ENCODE results near the gene FCN1.
A peak's percentile ranks its signal among the peaks of the same experiment; 100 is the strongest.

Gene FCN1

DNA sequence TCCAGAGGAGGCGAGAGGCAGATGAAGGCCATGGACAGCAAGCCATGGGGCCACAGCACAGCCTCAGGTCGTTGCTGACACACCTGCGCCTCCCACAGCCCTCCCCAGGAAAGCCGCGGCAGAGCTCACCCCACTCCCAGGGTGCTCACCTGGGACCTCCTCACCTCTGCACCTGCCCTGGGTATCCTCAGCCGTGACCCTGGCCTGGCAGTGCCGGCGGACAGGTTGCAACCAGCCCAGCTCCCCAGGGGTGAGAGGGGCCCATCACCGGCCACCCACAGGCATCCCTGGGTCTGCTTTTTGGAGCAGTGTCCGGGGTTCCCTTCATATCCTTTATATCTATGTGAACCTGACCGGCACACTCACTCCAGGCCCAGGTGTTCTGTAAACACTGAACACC is 30.4 kb upstream of the FCN1 start:
- Histone ChIP-seq H3K4me3 (ENCODE audit: low read depth, low read length) (no peak overlapping the region), H3K9me3 (no peaks in the 10 kb centered on the region), H3K4me1 (peaks cover 14% of the 10 kb centered on the region), H3K27me3 (no peaks in the 10 kb centered on the region), H3K36me3 (no peaks in the 10 kb centered on the region)
- TF ChIP-seq, protein P1, sequence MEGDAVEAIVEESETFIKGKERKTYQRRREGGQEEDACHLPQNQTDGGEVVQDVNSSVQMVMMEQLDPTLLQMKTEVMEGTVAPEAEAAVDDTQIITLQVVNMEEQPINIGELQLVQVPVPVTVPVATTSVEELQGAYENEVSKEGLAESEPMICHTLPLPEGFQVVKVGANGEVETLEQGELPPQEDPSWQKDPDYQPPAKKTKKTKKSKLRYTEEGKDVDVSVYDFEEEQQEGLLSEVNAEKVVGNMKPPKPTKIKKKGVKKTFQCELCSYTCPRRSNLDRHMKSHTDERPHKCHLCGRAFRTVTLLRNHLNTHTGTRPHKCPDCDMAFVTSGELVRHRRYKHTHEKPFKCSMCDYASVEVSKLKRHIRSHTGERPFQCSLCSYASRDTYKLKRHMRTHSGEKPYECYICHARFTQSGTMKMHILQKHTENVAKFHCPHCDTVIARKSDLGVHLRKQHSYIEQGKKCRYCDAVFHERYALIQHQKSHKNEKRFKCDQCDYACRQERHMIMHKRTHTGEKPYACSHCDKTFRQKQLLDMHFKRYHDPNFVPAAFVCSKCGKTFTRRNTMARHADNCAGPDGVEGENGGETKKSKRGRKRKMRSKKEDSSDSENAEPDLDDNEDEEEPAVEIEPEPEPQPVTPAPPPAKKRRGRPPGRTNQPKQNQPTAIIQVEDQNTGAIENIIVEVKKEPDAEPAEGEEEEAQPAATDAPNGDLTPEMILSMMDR (IDR thresholded peaks at IDR 0.05; ENCODE audit: low read depth, low read length), result no peak
- no peak for DNase-seq

DNA sequence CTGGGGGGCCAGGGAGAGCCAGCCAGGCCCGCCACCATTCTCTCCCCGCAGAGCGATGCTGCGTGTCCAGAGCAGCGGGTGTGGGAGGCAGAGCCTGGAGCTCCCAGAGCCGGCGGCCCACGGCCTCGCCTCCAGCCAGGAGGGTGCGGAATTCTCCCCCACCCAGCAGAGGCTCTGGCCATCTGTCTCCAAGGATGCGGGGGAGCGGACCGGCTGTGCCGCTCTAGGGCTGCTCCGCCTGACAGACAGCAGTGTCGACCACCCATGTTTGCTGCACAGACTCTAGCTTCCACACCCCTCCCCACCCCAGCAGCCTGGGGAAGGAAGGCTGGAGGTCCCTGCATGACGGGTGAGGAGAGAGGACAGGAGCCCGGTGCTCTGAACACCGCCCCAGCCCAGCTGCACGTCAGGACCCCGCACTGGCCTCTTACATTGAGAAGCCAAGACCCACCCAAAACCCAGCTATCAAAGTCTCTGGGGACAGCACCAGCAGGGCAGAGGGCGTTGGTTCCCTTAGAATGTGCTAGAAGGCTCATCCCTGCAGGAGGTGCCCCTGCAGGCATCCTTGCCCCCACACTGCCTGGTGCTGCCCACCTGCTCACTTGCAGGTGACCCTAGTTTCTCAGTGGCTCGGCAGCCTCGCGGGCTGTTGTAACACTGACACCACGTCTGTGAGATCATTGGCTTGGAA is 29.7 kb upstream of the FCN1 start:
- TF ChIP-seq, protein P1 (IDR thresholded peaks at IDR 0.05; ENCODE audit: low read depth, low read length), result no peak
- peak; percentile 46 for DNase-seq
- Histone ChIP-seq H3K27me3 (no peaks in the 10 kb centered on the region), H3K9me3 (no peaks in the 10 kb centered on the region), H3K36me3 (no peaks in the 10 kb centered on the region), H3K4me1 (peaks cover 14% of the 10 kb centered on the region), H3K4me3 (ENCODE audit: low read depth, low read length) (no peak overlapping the region)

DNA sequence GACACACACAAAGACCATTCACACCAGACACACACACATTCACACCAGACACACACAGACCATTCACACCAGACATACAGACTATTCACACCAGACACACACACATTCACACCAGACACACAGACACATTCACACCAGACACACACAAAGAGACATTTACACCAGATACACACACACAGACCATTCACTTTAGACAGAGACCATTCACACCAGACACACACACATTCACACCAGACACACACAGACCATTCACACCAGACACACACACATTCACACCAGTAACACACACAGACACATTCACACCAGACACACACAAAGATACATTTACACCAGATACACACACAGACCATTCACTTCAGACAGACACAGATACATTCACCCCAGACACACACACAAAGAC is 29.0 kb upstream of the FCN1 start:
- Histone ChIP-seq H3K4me3 (ENCODE audit: low read depth, low read length) (no peak overlapping the region), H3K27me3 (no peaks in the 10 kb centered on the region), H3K4me1 (peaks cover 16% of the 10 kb centered on the region), H3K9me3 (no peaks in the 10 kb centered on the region), H3K36me3 (no peaks in the 10 kb centered on the region)
- no peak for DNase-seq
- TF ChIP-seq, protein P1 (IDR thresholded peaks at IDR 0.05; ENCODE audit: low read depth, low read length), result no peak

DNA sequence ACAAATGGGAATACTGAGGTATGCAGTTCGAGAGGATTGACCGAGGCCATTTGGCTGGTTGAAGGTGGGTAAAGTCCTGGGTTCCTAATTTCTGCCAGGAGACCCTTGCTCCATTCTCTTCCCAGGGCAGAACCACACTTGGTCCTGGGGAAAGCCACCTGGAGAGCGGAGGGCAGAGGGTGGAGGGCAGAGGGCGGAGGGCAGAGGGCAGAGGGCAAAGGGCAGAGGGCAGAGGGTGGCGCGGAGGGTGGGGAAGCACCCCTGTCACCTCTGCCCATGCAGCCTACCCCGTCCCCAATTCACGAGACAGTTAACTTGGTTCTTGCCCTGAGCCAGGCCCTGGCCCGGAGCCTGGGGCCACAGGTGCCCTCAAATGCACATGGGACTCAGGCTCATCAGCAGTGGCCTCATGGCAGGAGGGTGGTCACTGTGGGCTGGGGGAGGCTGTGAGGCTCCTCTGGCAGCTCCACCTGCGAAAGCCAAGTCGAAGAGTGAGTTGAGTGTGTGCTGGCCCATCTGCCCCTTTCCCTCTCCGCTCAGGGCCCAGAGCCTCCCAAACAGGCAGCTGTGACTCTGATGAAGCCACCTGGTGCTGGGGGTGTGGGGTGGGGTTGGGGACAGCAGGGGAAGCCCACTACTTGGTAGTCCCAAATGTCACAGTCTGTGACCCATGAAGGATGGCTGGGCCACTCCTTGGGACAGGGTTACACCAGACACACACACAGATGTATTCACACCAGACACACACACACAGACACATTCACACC is 28.0 kb upstream of the FCN1 start:
- no peaks in the 10 kb centered on the region for H3K36me3 ChIP-seq
- no peaks in the 10 kb centered on the region for H3K27me3 ChIP-seq
- no peaks in the 10 kb centered on the region for H3K9me3 ChIP-seq
- H3K4me1 ChIP-seq, result peaks cover 16% of the 10 kb centered on the region
- TF ChIP-seq, protein P1 (IDR thresholded peaks at IDR 0.05; ENCODE audit: low read depth, low read length), result no peak
- DNase-seq, result no peak
- H3K4me3 ChIP-seq (ENCODE audit: low read depth, low read length), result no peak overlapping the region

DNA sequence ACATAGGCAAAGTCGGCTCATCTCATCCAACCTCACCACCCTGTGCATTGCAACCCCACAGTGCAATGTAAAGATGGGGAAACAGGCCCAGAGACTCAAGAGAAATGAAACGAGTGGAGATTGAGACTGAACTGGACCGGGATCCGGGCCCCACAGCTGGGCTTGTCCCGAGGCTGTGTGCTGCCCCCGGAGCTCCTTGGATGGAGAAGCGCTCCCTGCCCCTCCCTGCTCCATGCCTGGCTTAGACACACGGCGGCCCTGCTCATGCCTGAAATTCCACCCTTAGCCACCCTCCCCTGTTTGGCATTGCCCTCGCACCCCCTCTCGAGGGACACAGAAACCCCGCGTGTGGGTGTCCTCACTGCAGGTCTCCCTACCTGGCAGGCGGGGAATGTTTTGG is 27.2 kb upstream of the FCN1 start:
- Histone ChIP-seq H3K9me3 (no peaks in the 10 kb centered on the region), H3K27me3 (no peaks in the 10 kb centered on the region), H3K36me3 (no peaks in the 10 kb centered on the region), H3K4me1 (peaks cover 16% of the 10 kb centered on the region), H3K4me3 (ENCODE audit: low read depth, low read length) (no peak overlapping the region)
- DNase-seq, result no peak
- TF ChIP-seq, protein P1 (IDR thresholded peaks at IDR 0.05; ENCODE audit: low read depth, low read length), result no peak

DNA sequence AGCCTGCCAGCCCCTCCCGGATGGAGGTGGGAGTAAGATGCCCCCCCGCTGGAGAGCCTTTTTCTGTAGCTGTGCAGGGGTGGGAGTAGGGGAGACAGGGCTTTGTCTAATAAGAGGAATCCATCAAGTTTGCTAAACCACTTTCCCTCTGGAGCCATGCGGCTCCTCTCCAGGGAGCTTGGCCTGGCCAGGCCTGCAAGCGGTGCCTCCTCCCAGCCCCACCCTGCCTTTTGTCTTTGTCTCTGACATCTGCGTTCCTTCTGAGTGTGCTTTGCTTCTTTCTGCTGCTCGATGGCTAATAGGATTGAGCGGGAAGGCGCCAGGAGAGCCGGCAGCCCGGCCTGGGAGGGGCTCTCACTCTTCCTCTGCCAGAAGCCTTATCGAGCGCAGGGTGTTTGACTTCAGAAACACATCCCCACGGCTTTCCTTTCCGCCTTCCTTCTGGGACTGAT is 26.7 kb upstream of the FCN1 start:
- Histone ChIP-seq H3K27me3 (no peaks in the 10 kb centered on the region), H3K4me1 (peaks cover 16% of the 10 kb centered on the region), H3K36me3 (no peaks in the 10 kb centered on the region), H3K9me3 (no peaks in the 10 kb centered on the region), H3K4me3 (ENCODE audit: low read depth, low read length) (no peak overlapping the region)
- DNase-seq, result peak; percentile 52
- TF ChIP-seq, protein P1 (IDR thresholded peaks at IDR 0.05; ENCODE audit: low read depth, low read length), result no peak

Measured in BE2C (cell line).